Activated T-helper 1 cell treated with anti-CD3 and anti-CD28 coated beads, Interleukin-2, amount 50 U/mL, for 16 hours (primary cell): Measurements from ENCODE around the gene ATP10A.

Experiments
- DNase-seq, 2 donors: peaks; one replicate each; pipeline ENCODE4 v3.0.0-alpha.2; 2020; ENCODE audit warnings: low read depth in 1 of 2, low spot score in 1 of 2

ATP10A gene

DNA sequence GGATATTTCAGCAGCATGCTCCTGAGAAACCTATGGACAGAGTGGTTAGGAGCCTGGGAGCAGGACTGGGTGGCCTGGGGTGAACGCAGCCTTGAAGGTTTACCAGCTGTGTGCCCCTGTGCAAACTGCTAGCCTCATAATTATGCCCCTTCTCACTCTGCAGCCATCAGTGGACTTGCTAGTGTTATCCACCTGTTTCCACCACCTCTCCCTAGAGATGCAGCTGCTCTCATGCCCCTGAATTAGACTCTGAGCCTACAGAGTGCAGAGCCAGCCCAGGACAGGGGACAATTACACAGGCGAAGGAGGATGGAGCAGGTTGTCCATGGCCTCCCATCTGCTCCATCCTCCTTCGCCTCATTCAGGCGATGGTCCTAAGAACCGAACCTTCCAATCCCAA lies 175.9 kb downstream of the ATP10A start:
- no peak for DNase-seq

DNA sequence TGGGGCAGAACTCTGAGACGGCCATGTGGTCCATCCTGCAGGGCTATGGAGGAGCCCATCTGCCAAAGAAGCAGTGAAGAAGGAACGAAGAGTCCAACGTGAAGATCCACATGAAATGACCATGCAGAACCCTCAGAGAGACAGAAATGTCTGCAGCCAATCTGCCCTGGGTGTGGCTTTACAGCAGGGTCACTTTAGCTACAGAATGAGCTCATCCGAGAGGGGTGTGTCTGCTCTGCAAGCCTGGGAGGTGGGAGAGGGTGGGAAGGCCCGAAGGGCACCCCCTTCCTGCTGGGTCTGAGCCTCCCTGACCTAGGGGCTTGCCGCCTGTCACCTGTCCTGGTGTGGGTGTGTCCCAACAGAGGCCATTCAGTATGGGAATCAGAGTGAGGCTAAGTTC lies 176.3 kb downstream of the ATP10A start:
- no peak for DNase-seq

DNA sequence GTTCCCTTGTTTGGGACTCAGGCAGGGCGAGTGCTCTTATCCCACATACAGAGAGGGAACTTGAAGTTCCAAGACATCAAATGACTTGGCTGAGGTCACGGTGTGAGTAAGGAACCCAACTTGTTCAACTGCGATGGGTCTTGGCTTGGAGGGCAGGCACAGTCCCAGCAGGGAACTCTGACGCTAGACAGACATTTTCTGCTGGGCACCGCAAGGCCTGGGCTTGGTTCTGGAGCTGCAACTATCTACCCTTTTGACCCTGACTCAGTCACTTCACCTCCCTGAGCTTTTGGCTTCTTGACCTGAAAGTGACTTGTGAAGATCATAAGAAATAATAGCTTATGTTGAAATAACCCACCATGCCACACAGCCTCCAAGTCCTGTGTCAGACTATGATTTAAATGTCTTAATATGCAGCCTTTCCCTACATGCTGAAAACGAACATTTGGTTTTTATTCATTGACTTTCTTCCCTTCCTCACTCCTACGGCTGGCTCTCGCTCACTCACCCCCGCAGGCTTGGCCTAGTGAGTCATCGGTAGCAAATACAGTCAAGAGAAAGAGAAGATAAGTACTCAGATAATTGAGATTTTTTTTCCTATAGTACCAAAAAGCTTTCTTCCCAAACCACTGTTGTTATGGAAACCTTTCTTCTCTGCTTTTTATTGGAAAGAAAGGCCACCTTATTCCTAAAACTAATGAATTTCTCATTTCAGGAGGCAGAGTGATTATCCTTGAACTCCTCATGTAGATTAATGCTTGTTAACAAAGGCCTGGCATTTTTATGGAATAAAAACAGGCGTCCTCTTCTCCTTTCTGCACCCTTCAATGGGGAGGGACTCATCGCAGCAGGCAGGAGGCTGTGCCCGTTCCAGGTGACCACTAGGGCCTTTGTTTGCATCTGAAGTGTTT lies 178.4 kb downstream of the ATP10A start:
- no peak for DNase-seq

DNA sequence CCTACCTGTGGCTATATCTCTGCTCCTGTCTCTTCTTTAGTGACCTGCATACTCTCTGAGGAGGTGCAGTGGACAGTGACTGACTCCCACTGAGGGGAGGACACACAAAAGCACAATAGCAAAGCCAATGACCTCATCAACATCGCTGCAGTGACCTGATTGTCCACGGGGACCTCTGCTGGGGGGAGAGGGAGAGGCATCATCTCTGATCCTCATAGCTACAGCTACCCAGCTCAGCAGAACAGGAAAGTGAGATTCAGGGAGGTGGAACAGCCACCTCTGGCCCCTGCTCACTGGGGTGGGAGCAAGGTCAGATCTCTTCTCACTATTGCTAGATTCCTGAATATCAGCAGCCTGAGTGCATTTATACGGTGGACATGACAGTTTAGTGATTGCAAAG lies 179.2 kb downstream of the ATP10A start:
- DNase-seq: no peak

DNA sequence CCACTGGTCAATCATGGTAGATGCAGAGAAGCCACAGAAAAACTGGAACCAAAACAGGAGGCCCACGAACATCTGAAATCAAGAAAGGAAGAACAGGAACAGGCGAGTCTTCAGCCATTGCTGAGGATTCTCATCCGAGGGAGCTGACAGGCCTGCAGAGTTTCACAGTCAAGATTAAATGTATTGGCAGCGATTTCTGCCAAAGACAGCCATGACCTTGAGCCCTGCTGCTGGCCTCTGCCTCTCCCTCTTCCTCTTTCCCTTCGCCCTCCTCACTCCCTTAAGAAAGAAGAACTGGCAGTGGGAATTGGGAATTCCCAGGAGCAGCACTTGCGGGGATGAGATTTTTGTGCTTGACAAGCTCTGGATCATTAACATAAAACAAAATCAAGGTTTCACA lies 179.7 kb downstream of the ATP10A start:
- no peak for DNase-seq

DNA sequence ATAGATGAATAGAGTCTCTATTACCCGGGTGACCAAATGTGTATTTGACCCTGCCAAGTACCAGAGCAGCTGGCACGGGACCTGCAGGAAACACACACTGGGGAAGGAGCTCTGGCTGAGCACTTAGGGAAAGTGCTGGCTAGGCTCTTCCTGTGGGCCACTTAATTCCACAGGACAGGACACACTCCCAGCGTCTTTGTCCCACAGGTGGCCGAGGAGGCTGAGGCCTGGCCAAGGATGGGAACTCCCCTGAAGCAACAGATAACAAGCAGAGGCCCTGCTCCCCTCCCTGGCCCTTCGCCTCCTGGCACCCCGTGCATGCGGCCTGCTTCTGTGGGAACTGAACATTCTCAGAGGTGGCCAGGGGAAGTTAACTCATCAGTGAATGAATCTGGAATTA lies 180.8 kb downstream of the ATP10A start:
- DNase-seq: no peak

DNA sequence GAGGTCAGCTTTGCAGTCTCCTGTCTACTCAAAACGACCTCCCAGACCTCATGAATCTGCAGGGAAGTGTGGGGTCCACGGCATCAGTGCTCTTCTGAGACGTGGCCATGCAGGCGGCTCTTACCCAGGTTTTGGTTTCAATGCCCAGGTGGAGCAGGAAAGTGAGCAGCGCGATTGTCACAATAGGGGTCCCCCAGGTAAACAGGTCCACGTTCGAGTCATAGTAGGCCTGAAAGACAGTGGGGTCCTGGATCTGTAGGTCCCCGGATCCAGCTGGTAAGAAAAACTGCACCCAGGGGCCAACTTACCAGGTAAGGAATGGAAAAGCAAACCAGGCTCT lies 182.5 kb downstream of the ATP10A start:
- DNase-seq: no peak

DNA sequence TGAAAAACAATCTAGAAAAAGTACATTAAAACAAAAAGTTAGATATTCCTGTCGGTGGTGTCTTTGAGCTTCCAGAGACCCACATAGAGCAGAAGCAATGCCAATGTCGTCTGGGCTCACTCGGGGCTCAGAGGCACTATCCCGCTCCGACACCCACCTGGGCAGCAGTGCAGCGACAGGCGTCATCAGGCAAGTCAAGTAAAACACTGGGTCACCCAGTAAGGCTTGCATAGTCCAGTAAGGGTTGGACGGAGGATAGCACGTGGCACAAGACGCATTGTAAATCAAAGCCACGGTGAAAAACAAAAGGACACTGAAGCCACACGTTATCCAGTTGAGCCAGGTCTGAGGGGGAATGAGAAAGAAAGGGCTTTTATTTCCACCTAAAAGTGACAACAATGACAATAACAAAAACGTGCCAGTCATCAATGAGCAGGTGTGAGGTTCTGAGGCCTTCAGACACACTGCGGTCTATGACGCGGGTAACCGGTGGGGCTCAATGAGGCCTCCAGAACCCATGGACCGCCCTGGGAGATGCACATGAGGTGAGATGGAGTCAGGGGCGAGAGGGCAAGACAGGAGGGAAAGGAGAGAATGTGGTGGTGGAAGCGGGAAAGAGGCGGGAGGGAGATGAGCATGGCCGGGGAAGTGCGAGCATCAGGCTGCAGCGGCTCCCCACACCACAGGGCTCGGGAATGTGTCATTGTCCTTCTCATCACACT lies 183.0 kb downstream of the ATP10A start:
- DNase-seq: no peak

DNA sequence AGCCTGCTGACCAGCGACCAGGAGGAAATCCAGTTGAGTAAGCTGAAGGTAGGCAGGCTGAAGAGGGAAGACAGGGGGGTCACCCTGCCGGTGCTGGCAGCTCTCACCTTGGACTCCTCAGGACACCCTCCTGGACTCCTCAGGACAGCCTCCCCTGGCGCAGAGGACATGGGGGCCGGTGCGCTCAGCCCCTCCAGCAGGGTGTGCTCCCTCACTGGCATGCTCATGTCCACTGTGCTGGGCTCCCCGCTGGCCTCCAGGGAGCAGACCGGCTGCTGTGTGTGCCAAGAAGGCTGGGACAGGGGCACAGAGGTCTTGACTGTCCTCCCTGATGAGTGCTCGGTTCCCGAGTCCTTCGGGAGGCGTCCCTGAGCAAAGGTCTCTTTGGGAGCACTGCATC lies 183.6 kb downstream of the ATP10A start:
- DNase-seq: no peak

DNA sequence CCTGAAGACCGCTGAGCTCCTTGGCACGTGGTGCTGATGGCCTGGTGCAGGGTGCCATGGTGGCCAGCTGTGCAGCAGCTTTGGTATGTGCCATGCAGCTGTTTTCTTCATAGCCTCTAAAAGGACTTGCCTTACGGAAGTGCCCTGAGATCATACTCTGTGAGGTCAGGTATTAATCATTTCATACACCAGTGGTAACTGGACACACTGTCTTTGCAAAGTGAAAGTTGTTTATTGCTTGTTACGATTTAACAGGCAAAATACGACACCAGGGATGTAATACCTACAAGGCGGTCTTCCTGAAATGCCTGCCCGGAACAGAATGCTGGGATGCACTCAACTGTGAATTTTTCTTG lies 184.6 kb downstream of the ATP10A start:
- no peak for DNase-seq

DNA sequence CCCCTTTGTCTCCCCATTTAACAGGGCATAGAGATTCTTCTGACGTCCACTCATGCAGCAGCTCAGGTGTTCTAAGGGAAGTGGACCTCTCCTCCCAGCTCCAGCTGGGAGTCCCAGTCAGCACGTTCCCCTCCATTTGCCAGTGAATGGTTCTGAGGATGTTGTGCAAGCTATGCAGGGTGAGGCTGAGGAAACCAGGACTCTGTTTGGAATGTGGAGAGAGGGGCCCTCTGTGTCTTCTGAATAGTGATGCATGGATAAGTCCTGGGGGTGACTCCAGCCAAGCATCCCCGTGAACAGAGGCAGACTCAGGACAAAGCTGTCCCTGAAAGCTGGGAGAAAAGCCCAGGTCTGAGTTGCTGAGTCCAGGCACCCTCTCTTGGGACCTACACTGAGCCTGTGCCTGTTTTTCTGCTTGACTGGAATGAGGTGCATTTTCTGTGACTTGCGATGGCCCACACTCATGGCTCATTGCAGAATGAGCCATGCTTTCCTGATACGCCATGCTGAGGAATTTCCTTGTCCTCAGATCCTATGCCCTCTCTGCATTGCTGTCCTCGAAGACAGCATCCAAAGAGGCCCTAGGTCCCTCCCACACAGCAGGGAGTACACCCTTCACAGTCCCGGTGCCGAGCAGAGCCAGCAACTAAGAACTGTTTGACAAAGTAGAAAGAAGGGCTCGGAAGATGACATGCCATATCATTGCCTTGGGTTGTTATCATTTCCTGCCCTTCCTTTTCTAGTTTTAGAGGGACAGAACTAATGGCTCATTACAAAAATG lies 185.2 kb downstream of the ATP10A start:
- DNase-seq: no peak

DNA sequence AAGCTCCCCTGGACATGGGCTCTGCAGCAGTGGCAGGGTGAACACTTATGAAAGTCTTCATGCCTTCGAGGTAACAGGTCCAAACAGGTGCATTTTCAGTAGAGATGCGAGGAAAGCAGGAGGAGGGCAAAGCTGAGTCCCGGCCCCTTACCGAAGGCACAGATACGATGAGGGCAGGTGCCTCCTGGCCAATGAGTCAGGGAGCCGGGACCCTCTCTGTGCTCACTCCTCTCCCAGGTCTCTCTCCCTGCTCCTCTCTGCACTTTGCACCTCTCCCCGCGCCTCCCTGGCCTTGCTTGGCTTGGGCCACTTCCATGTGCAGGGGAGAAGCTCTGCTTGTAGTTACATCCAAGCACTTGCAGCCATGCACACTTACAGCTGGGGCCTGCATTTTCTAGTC lies 187.1 kb downstream of the ATP10A start:
- no peak for DNase-seq

DNA sequence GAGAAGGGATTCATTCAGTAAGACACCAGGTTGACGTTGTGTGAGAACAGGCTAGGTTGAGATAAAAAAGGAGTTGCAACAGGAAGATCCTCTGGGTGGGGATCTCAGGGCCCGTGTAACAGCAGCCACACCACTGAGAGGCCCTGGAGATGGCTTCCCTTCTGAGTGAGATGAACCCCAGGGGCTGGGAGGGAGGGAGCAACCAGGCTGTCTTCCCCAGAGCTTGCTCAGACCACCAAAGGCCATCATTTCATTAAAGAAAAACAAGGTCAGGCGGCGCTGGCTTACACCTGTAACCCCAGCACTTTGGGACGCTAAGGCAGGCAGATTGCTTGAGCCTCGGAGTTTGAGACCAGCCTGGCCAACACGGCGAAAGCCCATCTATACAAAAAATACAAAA lies 187.7 kb downstream of the ATP10A start:
- no peak for DNase-seq

DNA sequence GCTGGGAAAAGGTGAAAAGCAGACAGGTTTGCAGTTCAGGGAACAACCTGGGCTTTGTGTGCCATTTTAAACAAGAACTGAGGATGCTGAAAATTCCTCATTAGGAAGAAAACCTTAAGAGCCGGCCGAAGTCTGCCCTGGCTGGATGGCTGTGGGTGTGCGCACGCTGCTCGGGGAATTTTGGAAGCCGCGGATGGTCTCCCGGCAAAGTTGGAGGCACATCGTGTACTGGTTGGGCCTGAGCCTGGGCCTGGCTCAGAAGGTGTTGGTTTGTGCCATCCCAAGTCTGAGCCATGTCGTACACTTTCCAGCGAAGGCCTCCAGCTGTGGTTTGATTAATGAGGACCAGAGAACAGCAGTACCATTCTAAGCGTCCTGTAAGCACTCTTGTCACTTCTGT lies 188.2 kb downstream of the ATP10A start:
- DNase-seq: no peak

DNA sequence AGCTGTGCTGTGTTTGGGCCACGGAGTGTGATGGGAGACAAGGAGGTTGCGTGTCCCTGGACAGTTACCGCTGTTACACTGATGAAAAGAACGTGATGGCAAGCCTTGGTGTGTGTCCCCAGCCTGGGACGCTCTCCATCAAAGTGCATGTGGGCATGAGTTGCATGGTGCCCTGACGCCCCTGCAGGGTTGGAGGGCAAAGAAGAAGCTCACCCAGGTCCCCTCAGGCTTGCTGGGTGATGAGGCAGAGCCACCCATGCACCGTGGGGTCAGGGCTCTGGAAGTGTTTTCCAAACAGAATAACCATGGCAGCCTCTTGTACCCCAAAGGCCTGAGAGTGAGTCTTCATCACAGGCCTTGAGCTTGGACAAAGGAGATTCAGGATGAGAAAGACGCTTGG lies 189.2 kb downstream of the ATP10A start:
- DNase-seq: no peak

DNA sequence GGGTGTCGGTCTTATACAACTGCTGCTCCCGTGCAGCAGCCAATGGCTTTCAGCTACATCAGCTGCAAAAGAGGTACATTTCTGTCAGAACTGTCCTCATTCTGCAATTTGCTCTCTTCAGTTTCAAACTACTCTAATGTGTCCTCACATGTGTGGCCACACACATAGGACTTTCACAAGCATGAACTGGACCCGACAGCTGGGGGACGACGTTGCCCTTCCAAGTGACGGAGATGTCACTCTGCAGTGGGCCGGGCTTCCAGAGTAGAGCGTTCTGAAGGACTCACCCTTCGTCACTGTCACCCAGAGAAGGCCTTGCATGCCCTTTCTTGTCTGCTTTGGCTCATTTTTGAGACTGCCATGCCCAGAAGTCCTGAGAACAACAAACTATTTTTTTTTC lies 189.8 kb downstream of the ATP10A start:
- no peak for DNase-seq

DNA sequence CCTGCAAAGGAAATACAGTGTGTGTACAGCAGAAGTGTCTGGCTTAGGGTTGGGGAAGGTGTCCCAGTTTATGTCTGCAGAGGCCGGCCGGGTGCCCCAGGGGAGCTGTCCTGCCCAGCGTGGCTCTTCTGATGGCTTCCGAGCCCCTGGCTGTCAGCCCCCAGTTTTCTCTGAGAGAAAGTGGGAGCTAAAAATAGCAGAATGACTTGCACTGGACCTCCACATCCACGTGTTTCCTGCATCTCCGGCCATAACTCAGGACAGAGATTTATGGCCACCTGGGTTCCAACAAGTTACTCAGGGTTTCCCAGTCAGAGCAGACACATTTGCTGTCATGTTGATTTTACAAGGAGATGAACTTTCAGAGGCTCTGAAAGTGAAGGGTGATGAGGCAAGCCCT lies 192.0 kb downstream of the ATP10A start:
- DNase-seq: no peak

DNA sequence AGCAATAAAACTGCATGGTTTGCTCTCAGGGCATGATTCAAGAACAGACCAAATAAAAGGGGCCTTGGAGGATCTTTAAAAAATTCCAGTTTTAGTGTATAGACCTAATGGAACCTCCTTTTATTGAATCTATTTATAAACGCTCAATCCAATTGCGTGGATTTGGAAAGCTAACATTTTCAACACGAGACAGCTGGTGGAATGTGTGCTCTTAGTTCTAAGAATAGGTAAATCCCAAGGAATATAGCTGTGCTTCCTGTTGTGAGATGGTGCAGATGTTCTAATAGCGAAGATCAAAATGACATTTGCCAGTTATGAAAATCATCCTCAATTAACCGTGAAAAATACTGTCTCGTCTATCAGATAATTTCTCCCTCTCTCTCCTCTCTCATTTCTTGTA lies 192.5 kb downstream of the ATP10A start:
- no peak for DNase-seq

DNA sequence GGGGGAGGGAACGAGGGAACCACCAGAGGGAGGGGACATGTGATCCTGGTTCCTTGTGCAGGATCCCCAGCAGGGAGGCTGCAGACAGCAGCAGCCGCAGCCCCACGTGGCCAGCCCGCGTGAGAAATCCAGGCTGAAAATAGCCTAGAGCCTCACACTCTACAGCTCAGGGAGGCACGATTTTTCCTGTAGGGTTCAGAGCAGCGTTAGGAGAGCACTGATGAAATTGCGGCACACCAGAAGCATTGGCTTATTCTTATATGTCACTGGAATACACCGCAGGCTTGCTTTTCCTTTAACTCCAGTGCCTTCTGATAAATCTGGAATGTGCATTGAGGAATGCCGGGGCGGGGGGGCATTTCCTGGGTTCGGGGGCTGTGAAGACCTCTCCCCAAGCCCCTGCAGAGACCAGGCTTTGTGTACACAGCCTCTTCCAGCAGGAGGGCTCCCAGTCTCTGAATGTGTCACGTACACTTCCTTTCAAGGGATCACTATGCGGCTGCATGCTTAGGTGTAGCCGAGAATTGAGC lies 193.0 kb downstream of the ATP10A start:
- DNase-seq: no peak

DNA sequence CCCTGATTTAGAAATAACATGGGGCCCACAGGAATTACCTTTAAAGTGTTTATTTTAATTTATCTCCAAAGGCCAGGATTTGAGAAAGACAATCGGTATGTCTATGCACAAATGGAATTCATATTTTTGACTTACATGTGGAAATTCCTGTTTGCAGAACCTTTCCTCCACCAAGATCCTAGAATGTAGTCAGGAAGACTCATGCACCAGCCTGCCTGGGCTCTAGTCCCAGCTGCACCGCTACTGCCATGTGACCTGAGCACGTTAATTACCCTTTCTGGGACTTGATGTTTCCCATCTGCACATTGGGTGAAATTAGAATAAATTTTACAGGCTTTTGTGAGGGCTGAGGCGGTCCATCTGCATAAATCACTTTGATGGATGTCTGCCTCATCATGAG lies 194.2 kb downstream of the ATP10A start:
- DNase-seq: no peak

DNA sequence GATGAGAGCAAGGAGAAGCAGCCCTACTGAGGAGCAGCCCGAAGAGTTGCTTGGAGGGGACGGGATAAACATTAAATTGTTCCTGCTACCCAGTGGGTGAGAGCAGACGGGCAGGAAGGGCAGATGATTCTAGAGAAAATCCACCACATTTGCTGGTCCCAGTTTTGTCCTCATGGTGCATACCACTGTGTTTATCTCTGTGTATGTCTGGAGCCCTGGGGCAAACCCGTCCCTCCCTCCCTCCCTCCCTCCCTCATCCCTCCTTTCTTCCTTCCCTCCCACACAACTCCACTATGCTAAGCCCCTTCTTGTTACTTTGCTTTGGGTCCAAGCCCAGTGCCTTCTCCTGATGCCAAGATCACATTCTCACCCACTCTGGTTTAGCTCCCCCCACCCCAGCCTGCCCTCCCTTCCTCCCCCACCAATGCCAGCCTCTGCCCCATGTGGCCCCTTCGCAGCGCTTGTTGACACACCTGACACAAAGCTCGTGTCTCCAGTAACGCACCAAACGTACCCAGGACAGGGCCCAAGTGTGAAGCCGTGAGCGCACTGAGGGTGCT lies 194.8 kb downstream of the ATP10A start:
- DNase-seq: no peak

DNA sequence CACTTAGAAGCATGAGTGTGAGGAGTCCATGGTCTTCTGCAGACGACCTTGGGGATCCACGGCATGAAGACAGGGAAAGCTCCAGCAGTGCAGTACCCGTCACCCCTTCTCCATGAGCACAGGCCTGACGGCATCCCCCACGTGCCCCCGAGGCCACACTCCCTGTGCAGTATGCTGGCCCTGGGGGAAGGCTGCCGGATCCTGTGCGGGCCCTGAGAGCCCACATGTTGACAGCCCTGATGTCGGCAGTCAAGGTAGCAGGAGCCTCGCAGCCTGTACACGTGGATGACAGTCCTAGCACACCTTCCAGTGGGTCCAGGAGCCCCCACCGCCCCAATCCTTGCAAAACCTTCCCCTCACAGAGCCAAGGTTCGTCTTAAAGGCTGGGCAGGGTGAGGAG lies 195.3 kb downstream of the ATP10A start:
- DNase-seq: no peak
